PC-9 (cell line): ENCODE measurements around the gene FAM193B. TPM values are rescaled to one million over a fixed set of nuclear protein-coding genes. Genes with fewer than 3 reads are reported as not detected.

Experiments used
- BruUV-seq: library from RNA; stranded (reverse); fragments of 400-500 nt; replicated peaks from 2 replicates; lab custom pipeline; 2021; lab: Mats Ljungman, UMichigan
- CTCF ChIA-PET: fragments of 300-600 bp; sonication (Branson Sonifier 250); formaldehyde crosslinking; loops from one replicate; lab custom pipeline; 2022; ENCODE audit warnings: antibody characterized with exemption; lab: Charles Lee
- POLR2A ChIA-PET: fragments of 300-600 bp; sonication (Branson Sonifier 250); formaldehyde crosslinking; loops from one replicate; lab custom pipeline; 2022; ENCODE audit warnings: antibody characterized with exemption; ENCODE audit not compliant: unreplicated experiment; lab: Charles Lee
- DNase-seq, 2 experiments: peaks; one replicate each; pipeline versions ENCODE4 v3.0.0 to v3.0.0-alpha.2; 2015 to 2022; ENCODE audit warnings: mixed read lengths in 1 of 2
- H2AFZ ChIP-seq: fragments of 200-600 bp; sonication (generic); 2 replicates; pipeline ENCODE4 v1.8.1; 2017; ENCODE audit warnings: antibody characterized with exemption
- H3F3A ChIP-seq: fragments of 200-600 bp; sonication (generic); 2 replicates; pipeline ENCODE4 v1.8.1; 2017; ENCODE audit warnings: antibody characterized with exemption, mild to moderate bottlenecking, low read depth; ENCODE audit not compliant: insufficient read depth
- H3K27ac ChIP-seq: fragments of 200-600 bp; sonication (generic); 2 replicates; pipeline ENCODE4 v1.6.1; 2016; ENCODE audit warnings: mixed run types
- H3K27me3 ChIP-seq: fragments of 200-600 bp; sonication (generic); 2 replicates; pipeline ENCODE4 v1.6.1; 2016; ENCODE audit warnings: low read depth, mixed run types; ENCODE audit not compliant: insufficient read depth
- H3K36me3 ChIP-seq: fragments of 200-600 bp; sonication (generic); 2 replicates; pipeline ENCODE4 v1.6.1; 2016; ENCODE audit warnings: low read depth, mixed run types
- H3K4me1 ChIP-seq: fragments of 200-600 bp; sonication (generic); replicated peaks from 2 replicates; pipeline ENCODE4 v1.6.1; 2016; ENCODE audit warnings: mixed run types; ENCODE audit not compliant: insufficient read depth
- H3K4me2 ChIP-seq: fragments of 200-600 bp; sonication (generic); 2 replicates; pipeline ENCODE4 v1.6.1; 2017; ENCODE audit warnings: mixed run types
- H3K4me3 ChIP-seq: fragments of 200-600 bp; sonication (generic); 2 replicates; pipeline ENCODE4 v1.6.1; 2016; ENCODE audit warnings: mixed run types
- H3K79me2 ChIP-seq: fragments of 200-600 bp; sonication (generic); 2 replicates; pipeline ENCODE4 v1.6.1; 2017; ENCODE audit warnings: low read depth, mixed run types
- H3K9me2 ChIP-seq: fragments of 200-600 bp; sonication (generic); 2 replicates; pipeline ENCODE4 v1.8.1; 2017; ENCODE audit warnings: mild to moderate bottlenecking; ENCODE audit not compliant: insufficient read depth
- H3K9me3 ChIP-seq: fragments of 200-600 bp; sonication (generic); 2 replicates; pipeline ENCODE4 v1.8.1; 2016; ENCODE audit warnings: low read depth; ENCODE audit not compliant: insufficient read depth
- H4K20me1 ChIP-seq: fragments of 200-600 bp; sonication (generic); 2 replicates; pipeline ENCODE4 v1.8.1; 2017; ENCODE audit not compliant: insufficient read depth
- EZH2 ChIP-seq: fragments of 200-600 bp; sonication (generic); IDR thresholded peaks from 2 replicates; pipeline ENCODE4 v1.8.0; 2017; ENCODE audit warnings: antibody characterized with exemption, low read depth
- intact Hi-C: fragments of 100-400 bp; cut with micrococcal nuclease; formaldehyde crosslinking; loops from one replicate; pipeline ENCODE4 v1.10.0; 2022; ENCODE audit not compliant: unreplicated experiment
- total RNA-seq: library from RNA; stranded (reverse); gene quantifications from 2 replicates; pipeline ENCODE4 v1.2.3, GENCODE V29; 2021
- TF ChIP-seq, protein P1 (sequence below): fragments of 200-600 bp; sonication (generic); conservative IDR thresholded peaks from 2 replicates; pipeline ENCODE4 v1.6.1; 2017; ENCODE audit warnings: mixed run types, antibody characterized with exemption, mild to moderate bottlenecking, moderate library complexity

The FAM193B gene
- total RNA-seq, 1 experiment from 2014 or later = 70.4 TPM

DNA sequence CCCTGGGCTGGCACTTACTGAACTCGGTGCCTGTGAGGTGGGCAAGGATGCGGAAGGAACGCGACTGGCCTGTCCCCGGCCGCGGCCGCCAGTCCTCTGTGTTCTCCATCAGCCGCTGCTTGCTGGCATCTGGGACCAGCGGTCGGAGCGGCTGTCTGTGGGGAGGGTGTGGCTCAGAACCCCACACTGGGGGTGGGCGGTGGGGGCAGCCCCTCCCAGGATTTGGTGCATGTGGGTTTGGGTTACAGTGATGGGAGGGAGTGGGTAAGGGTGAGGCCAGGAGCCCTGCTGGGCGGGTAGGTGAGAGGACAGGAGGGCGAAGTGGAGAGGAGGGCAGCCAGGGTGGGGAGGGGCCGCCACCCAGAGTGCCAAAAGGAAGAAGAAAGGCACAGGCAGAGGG is 63.4 kb downstream of the FAM193B start:
- no peaks in the 10 kb centered on the region for H4K20me1 ChIP-seq
- H3K4me3 ChIP-seq = no peak overlapping the region
- no peak overlapping the region for H2AFZ ChIP-seq
- H3F3A ChIP-seq = peaks cover 37% of the 10 kb centered on the region; the same call in 1 of the 2 replicates
- H3K27me3 ChIP-seq = no peaks in the 10 kb centered on the region
- peaks cover 4% of the 10 kb centered on the region; the same call in 1 of the 2 replicates for H3K36me3 ChIP-seq
- H3K9me2 ChIP-seq = no peaks in the 10 kb centered on the region
- no peak overlapping the region for H3K27ac ChIP-seq
- intact Hi-C loops = no loop called here
- H3K79me2 ChIP-seq = peaks cover 33% of the 10 kb centered on the region
- peaks cover 32% of the 10 kb centered on the region for H3K4me1 ChIP-seq
- no peak overlapping the region for H3K4me2 ChIP-seq
- no peaks in the 10 kb centered on the region for H3K9me3 ChIP-seq
- no TSS peak for BruUV-seq
- DNase-seq = no peak
- CTCF ChIA-PET = no interaction called here
- no peak for TF ChIP-seq EZH2
- TF ChIP-seq, protein P1, sequence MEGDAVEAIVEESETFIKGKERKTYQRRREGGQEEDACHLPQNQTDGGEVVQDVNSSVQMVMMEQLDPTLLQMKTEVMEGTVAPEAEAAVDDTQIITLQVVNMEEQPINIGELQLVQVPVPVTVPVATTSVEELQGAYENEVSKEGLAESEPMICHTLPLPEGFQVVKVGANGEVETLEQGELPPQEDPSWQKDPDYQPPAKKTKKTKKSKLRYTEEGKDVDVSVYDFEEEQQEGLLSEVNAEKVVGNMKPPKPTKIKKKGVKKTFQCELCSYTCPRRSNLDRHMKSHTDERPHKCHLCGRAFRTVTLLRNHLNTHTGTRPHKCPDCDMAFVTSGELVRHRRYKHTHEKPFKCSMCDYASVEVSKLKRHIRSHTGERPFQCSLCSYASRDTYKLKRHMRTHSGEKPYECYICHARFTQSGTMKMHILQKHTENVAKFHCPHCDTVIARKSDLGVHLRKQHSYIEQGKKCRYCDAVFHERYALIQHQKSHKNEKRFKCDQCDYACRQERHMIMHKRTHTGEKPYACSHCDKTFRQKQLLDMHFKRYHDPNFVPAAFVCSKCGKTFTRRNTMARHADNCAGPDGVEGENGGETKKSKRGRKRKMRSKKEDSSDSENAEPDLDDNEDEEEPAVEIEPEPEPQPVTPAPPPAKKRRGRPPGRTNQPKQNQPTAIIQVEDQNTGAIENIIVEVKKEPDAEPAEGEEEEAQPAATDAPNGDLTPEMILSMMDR = no peak
- POLR2A ChIA-PET = no interaction called here

DNA sequence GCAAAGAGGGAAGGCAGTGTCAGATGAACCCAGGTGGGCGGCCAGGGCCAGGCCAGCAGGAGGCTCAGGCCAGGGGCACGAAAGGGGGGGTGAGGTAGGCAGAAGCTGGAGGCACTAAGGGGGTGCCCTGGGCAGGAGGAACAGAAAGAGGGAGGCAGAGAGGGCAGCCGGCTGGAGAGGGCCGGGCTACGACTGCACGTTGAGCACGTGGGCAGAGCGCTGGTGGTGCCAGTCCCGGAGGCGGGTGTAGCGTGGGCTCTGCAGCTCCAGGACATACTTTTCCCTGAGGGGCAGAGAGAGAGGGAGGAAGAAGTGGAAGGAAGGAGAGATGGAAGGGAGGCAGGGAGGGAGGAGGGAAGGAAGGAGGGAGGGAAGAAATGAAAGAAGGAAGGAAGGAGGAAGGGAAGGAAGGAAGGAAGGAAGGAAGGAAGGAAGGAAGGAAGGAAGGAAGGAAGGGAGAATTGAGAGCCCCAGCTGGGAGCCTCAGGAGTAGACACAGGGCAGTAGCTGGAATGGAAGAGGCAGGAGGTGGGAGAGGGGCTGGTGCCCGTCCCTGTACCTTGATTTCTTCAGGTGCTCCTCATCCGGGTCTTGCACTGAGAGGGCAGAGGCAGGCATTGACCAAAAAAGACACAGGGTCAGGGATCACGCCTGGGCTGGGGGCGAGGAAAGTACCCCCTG is 63.9 kb downstream of the FAM193B start:
- intact Hi-C loops = no loop called here
- no peak overlapping the region for H3K4me3 ChIP-seq
- H3K9me3 ChIP-seq = no peaks in the 10 kb centered on the region
- ChIA-PET CTCF (no interaction called here), POLR2A (no interaction called here)
- no peak overlapping the region for H3K27ac ChIP-seq
- peaks cover 27% of the 10 kb centered on the region for H3K79me2 ChIP-seq
- H3K27me3 ChIP-seq = no peaks in the 10 kb centered on the region
- H4K20me1 ChIP-seq = no peaks in the 10 kb centered on the region
- H3K9me2 ChIP-seq = no peaks in the 10 kb centered on the region
- H3F3A ChIP-seq = peaks cover 32% of the 10 kb centered on the region; the same call in 1 of the 2 replicates
- TF ChIP-seq, protein P1 = no peak
- TF ChIP-seq EZH2 = no peak
- no peak overlapping the region for H2AFZ ChIP-seq
- peaks cover 26% of the 10 kb centered on the region for H3K4me1 ChIP-seq
- no peak for DNase-seq
- H3K4me2 ChIP-seq = no peak overlapping the region
- H3K36me3 ChIP-seq = peaks cover 4% of the 10 kb centered on the region; the same call in 1 of the 2 replicates
- no TSS peak for BruUV-seq

DNA sequence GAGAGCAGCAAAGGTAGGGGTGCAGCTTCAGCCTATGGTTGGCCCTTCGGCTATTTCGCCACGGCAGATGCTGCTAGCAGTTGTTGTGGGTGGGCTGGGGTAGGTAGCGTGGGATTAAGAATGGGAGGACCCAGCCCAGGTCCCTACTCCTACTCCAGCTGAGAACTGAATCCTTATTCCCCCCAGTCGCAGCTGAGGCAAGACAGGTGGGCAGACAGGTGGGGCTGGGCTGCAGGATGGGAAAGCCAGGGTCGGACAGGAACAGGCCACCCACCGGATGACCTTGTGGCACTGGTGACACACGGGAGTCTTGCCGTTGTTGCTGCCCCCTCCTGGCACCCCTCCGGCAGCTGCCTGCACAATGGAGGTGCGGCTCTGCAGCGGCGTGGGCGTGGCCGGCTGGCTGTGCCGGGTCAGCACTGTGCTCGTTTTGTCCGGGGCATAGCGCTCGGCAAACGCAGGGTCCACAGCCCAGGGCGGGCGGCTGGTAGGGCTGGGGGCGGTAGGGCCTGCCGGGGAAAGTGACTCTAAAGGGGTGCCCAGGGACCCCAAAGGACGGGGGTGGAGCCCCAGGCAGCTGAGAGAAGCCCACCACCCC is 65.1 kb downstream of the FAM193B start:
- H4K20me1 ChIP-seq = no peaks in the 10 kb centered on the region
- H3K79me2 ChIP-seq = peaks cover 20% of the 10 kb centered on the region
- H3K27me3 ChIP-seq = no peaks in the 10 kb centered on the region
- intact Hi-C loops = no loop called here
- no peak for DNase-seq
- ChIA-PET CTCF (no interaction called here), POLR2A (interaction anchor here (0.6 kb wide), 1 partner anchor 233 kb away, joined by 8 read pairs; no protein-coding TSS in a partner anchor)
- H3K4me2 ChIP-seq = no peak overlapping the region
- no peak overlapping the region for H3K27ac ChIP-seq
- H2AFZ ChIP-seq = no peak overlapping the region
- H3K9me3 ChIP-seq = no peaks in the 10 kb centered on the region
- H3K36me3 ChIP-seq = peaks cover 4% of the 10 kb centered on the region; the same call in 1 of the 2 replicates
- peaks cover 14% of the 10 kb centered on the region for H3K4me1 ChIP-seq
- no peak for TF ChIP-seq EZH2
- TF ChIP-seq, protein P1 = no peak
- H3F3A ChIP-seq = peaks cover 24% of the 10 kb centered on the region; the same call in 1 of the 2 replicates
- no TSS peak for BruUV-seq
- no peak overlapping the region for H3K4me3 ChIP-seq
- no peaks in the 10 kb centered on the region for H3K9me2 ChIP-seq
